HL-60 (cell line): ENCODE results near the gene SERPINA3.

Experiments
- CTCF ChIP-seq: IDR thresholded peaks from one replicate; pipeline ENCODE4 v1.5.1; 2011; ENCODE audit warnings: low read length, control low read depth, inconsistent platforms; ENCODE audit not compliant: insufficient read depth
- GABPA ChIP-seq: IDR thresholded peaks from 2 replicates; pipeline ENCODE4 v1.6.1; 2012; ENCODE audit warnings: low read depth
- POLR2AphosphoS5 ChIP-seq: IDR thresholded peaks from 2 replicates; pipeline ENCODE4 v1.6.1; 2012; ENCODE audit warnings: low read depth
- REST ChIP-seq: IDR thresholded peaks from 2 replicates; pipeline ENCODE4 v1.6.1; 2012; ENCODE audit warnings: low read depth; ENCODE audit not compliant: insufficient replicate concordance
- SPI1 ChIP-seq: IDR thresholded peaks from 2 replicates; pipeline ENCODE4 v1.6.1; 2012; ENCODE audit warnings: low read depth, mild to moderate bottlenecking, borderline replicate concordance

GRCh38 chr14:94659901-94660300 lies 47.7 kb downstream of the SERPINA3 start:
- no peak for TF ChIP-seq CTCF
- TF ChIP-seq REST = no peak
- no peak for TF ChIP-seq POLR2AphosphoS5
- TF ChIP-seq GABPA = no peak
- no peak for TF ChIP-seq SPI1
